ENCODE data around the gene PILRB. TPM values are rescaled to one million over a fixed set of nuclear protein-coding genes. Genes with fewer than 3 reads are reported as not detected.
"Not testable (repeated sequence)": the region's sequence is repeated elsewhere in the genome, so short reads cannot be mapped to it uniquely, and the experiment has no call there.

PILRB gene
- total RNA-seq (2021; ENCODE audit: unreplicated experiment) (60.2 TPM), Bru-seq, nascent RNA (percentile 95 among the genes with signal in this experiment), BruChase-seq, experiment 1, labeled RNA remaining after a 6-hour chase (percentile 90 among the genes with signal in this experiment), BruChase-seq, experiment 2, labeled RNA remaining after a 2-hour chase (percentile 96 among the genes with signal in this experiment)
- polyA plus RNA-seq (2012): 44.0 and 46.4 TPM in 2 replicates
- long read RNA-seq, partial matches to known transcripts: 5 of 36 reads
- long read RNA-seq, other reads (novel, unspliced or antisense): 28 of 36 reads

DNA sequence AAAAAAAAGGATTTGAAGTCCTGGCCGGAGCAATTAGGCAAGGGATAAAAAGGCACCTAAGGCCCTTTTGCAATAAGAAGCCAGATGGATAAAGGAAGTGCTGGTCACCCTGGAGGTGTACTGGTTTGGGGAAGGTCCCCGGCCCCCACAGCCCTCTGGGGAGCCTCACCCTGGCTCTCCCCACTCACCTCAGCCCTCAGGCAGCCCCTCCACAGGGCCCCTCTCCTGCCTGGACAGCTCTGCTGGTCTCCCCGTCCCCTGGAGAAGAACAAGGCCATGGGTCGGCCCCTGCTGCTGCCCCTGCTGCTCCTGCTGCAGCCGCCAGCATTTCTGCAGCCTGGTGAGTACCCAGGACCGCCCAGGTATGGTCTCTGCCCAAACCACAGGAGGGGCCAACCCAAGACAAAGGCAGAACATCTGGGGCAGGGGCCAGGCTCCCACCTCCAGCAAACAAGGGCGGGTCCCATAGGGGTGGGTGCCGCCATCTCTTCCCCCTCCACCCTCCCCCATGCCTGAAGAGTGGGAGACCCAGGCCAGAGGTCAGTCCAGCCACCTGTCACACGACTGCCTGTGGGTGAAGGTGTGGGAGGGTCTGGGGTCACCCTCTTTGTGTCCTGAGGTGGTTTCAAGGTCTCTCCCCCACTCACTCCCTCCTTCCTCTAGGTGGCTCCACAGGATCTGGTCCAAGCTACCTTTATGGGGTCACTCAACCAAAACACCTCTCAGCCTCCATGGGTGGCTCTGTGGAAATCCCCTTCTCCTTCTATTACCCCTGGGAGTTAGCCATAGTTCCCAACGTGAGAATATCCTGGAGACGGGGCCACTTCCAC, at the start of gene PILRB:
PILRB (plus strand) TSS at position 91 of the 830 bp plus-strand sequence; CDS start at position 277, 186 bp downstream.
- Histone ChIP-seq H3K27me3 (ENCODE audit: insufficient read depth, low read length) (no peaks in the 10 kb centered on the region), H3K4me3 (replicated peaks in 1 of 2; ENCODE audit: low read depth in 1 of 2, low read length in 2 of 2) (no peak within 1 kb of the TSS), H3K36me3 (ENCODE audit: control insufficient read depth in 1 of 2, insufficient read depth in 2 of 2, low read length in 2 of 2) (peaks cover 46 to 75% of the 10 kb centered on the region in 2 experiments), H4K20me1 (ENCODE audit: insufficient read depth) (no peaks in the 10 kb centered on the region), H3K27ac (ENCODE audit: low read depth, low read length) (no peak within 1 kb of the TSS), H3K4me2 (ENCODE audit: low read length) (no peak within 1 kb of the TSS), H3K4me1 (ENCODE audit: control insufficient read depth in 1 of 2, insufficient read depth in 2 of 2, low read length in 2 of 2) (no peaks in the 10 kb centered on the region), H3K9ac (ENCODE audit: low read length) (no peak within 1 kb of the TSS), H3K9me3 (ENCODE audit: control insufficient read depth in 1 of 2, insufficient read depth in 1 of 2, low read depth in 1 of 2, low read length in 2 of 2) (no peaks in the 10 kb centered on the region), H2AFZ (ENCODE audit: low read depth, low read length, poor library complexity, severe bottlenecking) (no peak within 1 kb of the TSS), H3K79me2 (ENCODE audit: insufficient read depth, low read length) (peaks cover 5% of the 10 kb centered on the region; the same call in 1 of the 2 replicates), H3K9me2 (ENCODE audit: insufficient read depth) (no peaks in the 10 kb centered on the region)
- intact Hi-C loops (cut with micrococcal nuclease): no loop called here
- no peak for DNase-seq (ENCODE audit: low read depth, low spot score)
- ChIA-PET RAD21 (ENCODE audit: low non-redundant PET in 1 of 2, low total read pairs in 2 of 2, uncharacterized antibody in 2 of 2, unreplicated experiment in 2 of 2) (no interaction called here), CTCF (no interaction called here), POLR2A (no interaction called here)
- BruUV-seq (replicated peaks): no TSS peak
- TF ChIP-seq TCF7L2 (IDR thresholded peaks at IDR 0.05; ENCODE audit: borderline replicate concordance, extremely low read depth, insufficient read depth, insufficient read length) (no peak), YY1 (IDR thresholded peaks at IDR 0.05; ENCODE audit: extremely low read depth, insufficient replicate concordance, low read depth, low read length) (no peak), EGR1 (IDR thresholded peaks at IDR 0.05; ENCODE audit: low read depth) (no peak), EZH2 (IDR thresholded peaks at IDR 0.05) (no peak), EZH2phosphoT487 (IDR thresholded peaks at IDR 0.05; ENCODE audit: borderline replicate concordance) (no peak), SP1 (IDR thresholded peaks at IDR 0.05; ENCODE audit: low read depth) (no peak)
- TF ChIP-seq, protein P1, sequence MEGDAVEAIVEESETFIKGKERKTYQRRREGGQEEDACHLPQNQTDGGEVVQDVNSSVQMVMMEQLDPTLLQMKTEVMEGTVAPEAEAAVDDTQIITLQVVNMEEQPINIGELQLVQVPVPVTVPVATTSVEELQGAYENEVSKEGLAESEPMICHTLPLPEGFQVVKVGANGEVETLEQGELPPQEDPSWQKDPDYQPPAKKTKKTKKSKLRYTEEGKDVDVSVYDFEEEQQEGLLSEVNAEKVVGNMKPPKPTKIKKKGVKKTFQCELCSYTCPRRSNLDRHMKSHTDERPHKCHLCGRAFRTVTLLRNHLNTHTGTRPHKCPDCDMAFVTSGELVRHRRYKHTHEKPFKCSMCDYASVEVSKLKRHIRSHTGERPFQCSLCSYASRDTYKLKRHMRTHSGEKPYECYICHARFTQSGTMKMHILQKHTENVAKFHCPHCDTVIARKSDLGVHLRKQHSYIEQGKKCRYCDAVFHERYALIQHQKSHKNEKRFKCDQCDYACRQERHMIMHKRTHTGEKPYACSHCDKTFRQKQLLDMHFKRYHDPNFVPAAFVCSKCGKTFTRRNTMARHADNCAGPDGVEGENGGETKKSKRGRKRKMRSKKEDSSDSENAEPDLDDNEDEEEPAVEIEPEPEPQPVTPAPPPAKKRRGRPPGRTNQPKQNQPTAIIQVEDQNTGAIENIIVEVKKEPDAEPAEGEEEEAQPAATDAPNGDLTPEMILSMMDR (IDR thresholded peaks at IDR 0.05 in 2 of 3, conservative IDR thresholded peaks at IDR 0.05 in 1 of 3; ENCODE audit: borderline replicate concordance in 1 of 3, insufficient read depth in 1 of 3, low read depth in 2 of 3, low read length in 2 of 3): peak in 1 of 3 experiments; percentile 15; a peak in 1 of 6 replicates
- ATAC-seq: peak; percentile 34; the same call in 1 of the 2 replicates

DNA sequence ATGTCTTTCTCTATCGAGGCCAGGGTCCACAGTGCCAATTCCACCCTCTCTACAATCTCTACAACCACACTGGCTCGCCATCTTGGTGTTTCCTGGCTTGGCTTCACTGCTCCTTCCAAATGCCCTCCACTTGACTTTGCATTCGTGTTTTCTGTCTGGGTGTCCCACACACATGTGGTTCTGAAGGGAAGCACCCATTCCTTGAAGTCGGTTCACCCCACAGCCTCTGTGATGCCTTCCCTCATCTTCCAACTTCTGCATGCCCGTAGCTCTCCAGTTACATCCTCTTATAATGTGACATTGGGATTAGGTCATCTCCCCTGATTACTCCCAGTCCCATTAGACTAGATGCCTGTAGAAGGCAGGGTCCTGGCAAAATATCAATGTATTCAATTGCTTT, 39.6 kb upstream of the PILRB start:
- BruUV-seq (replicated peaks); intact Hi-C loops (cut with micrococcal nuclease); H3K4me1 ChIP-seq (ENCODE audit: control insufficient read depth in 1 of 2, insufficient read depth in 2 of 2, low read length in 2 of 2); CTCF ChIA-PET; H3K36me3 ChIP-seq (ENCODE audit: control insufficient read depth in 1 of 2, insufficient read depth in 2 of 2, low read length in 2 of 2); H3K9ac ChIP-seq (ENCODE audit: low read length); DNase-seq (ENCODE audit: low read depth, low spot score); ATAC-seq; H3K4me3 ChIP-seq (replicated peaks in 1 of 2; ENCODE audit: low read depth in 1 of 2, low read length in 2 of 2); H2AFZ ChIP-seq (ENCODE audit: low read depth, low read length, poor library complexity, severe bottlenecking); H3K27ac ChIP-seq (ENCODE audit: low read depth, low read length); H3K9me2 ChIP-seq (ENCODE audit: insufficient read depth); H3K27me3 ChIP-seq (ENCODE audit: insufficient read depth, low read length); H3K9me3 ChIP-seq (ENCODE audit: control insufficient read depth in 1 of 2, insufficient read depth in 1 of 2, low read depth in 1 of 2, low read length in 2 of 2); H3K79me2 ChIP-seq (ENCODE audit: insufficient read depth, low read length); POLR2A ChIA-PET; H3K4me2 ChIP-seq (ENCODE audit: low read length); H4K20me1 ChIP-seq (ENCODE audit: insufficient read depth); RAD21 ChIA-PET (ENCODE audit: low non-redundant PET in 1 of 2, low total read pairs in 2 of 2, uncharacterized antibody in 2 of 2, unreplicated experiment in 2 of 2): not testable (repeated sequence)

DNA sequence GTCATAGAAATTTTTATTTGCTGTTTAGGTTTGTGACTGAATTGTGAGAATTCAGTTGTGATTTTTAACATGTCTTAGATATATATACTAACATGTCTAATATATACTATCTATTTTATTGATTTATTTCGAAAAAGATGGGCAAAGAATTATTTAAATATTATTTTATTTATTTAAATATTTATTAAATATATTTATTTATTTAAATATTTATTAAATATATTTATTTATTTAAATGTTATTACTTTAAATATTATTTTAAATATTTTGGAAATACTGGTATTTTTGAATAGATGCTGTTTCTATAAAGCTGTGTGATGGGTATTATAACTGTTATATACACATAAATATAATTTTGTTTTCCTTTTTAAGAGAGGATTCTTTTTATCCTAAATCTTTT, 36.3 kb upstream of the PILRB start:
- H3K4me3 ChIP-seq (replicated peaks in 1 of 2; ENCODE audit: low read depth in 1 of 2, low read length in 2 of 2); H3K4me2 ChIP-seq (ENCODE audit: low read length); intact Hi-C loops (cut with micrococcal nuclease); RAD21 ChIA-PET (ENCODE audit: low non-redundant PET in 1 of 2, low total read pairs in 2 of 2, uncharacterized antibody in 2 of 2, unreplicated experiment in 2 of 2); ATAC-seq; H3K9me3 ChIP-seq (ENCODE audit: control insufficient read depth in 1 of 2, insufficient read depth in 1 of 2, low read depth in 1 of 2, low read length in 2 of 2); POLR2A ChIA-PET; H3K36me3 ChIP-seq (ENCODE audit: control insufficient read depth in 1 of 2, insufficient read depth in 2 of 2, low read length in 2 of 2); H3K27me3 ChIP-seq (ENCODE audit: insufficient read depth, low read length); H3K79me2 ChIP-seq (ENCODE audit: insufficient read depth, low read length); BruUV-seq (replicated peaks); CTCF ChIA-PET; H3K9me2 ChIP-seq (ENCODE audit: insufficient read depth); H3K9ac ChIP-seq (ENCODE audit: low read length); H3K27ac ChIP-seq (ENCODE audit: low read depth, low read length); H3K4me1 ChIP-seq (ENCODE audit: control insufficient read depth in 1 of 2, insufficient read depth in 2 of 2, low read length in 2 of 2); H4K20me1 ChIP-seq (ENCODE audit: insufficient read depth); H2AFZ ChIP-seq (ENCODE audit: low read depth, low read length, poor library complexity, severe bottlenecking); DNase-seq (ENCODE audit: low read depth, low spot score): not testable (repeated sequence)
